ENCODE results near the gene CEBPA.

CEBPA gene

GRCh38 chr19:33288666-33289065 lies 13.7 kb downstream of the CEBPA start:
- no peak for DNase-seq (ENCODE audit: low read depth, low spot score)

- no peak for DNase-seq (ENCODE audit: low read depth, low spot score)
Measured at GRCh38 chr19:33287927-33288326, 14.4 kb downstream of the CEBPA start.

- DNase-seq (ENCODE audit: low read depth, low spot score): no peak
Measured at GRCh38 chr19:33287438-33287837, 14.9 kb downstream of the CEBPA start.

GRCh38 chr19:33286899-33287298 lies 15.4 kb downstream of the CEBPA start:
- no peak for DNase-seq (ENCODE audit: low read depth, low spot score)

- DNase-seq (ENCODE audit: low read depth, low spot score): no peak
Measured at GRCh38 chr19:33285441-33285927, 16.9 kb downstream of the CEBPA start.

- no peak for DNase-seq (ENCODE audit: low read depth, low spot score)
Measured at GRCh38 chr19:33284756-33285155, 17.6 kb downstream of the CEBPA start.

- DNase-seq (ENCODE audit: low read depth, low spot score): no peak
Measured at GRCh38 chr19:33284146-33284643, 18.1 kb downstream of the CEBPA start.

- no peak for DNase-seq (ENCODE audit: low read depth, low spot score)
Measured at GRCh38 chr19:33283589-33283988, 18.7 kb downstream of the CEBPA start.

- DNase-seq (ENCODE audit: low read depth, low spot score): no peak
Measured at GRCh38 chr19:33282036-33282671, 20.2 kb downstream of the CEBPA start.

GRCh38 chr19:33281296-33281926 lies 20.9 kb downstream of the CEBPA start:
- DNase-seq (ENCODE audit: low read depth, low spot score): no peak

GRCh38 chr19:33280351-33280921 lies 21.9 kb downstream of the CEBPA start:
- no peak for DNase-seq (ENCODE audit: low read depth, low spot score)

- DNase-seq (ENCODE audit: low read depth, low spot score): no peak
Measured at GRCh38 chr19:33279430-33280350, 22.6 kb downstream of the CEBPA start.

GRCh38 chr19:33278403-33279269 lies 23.7 kb downstream of the CEBPA start:
- no peak for DNase-seq (ENCODE audit: low read depth, low spot score)

GRCh38 chr19:33278023-33278402 lies 24.3 kb downstream of the CEBPA start:
- DNase-seq (ENCODE audit: low read depth, low spot score): no peak

GRCh38 chr19:33277434-33277833 lies 24.9 kb downstream of the CEBPA start:
- no peak for DNase-seq (ENCODE audit: low read depth, low spot score)

- DNase-seq (ENCODE audit: low read depth, low spot score): no peak
Measured at GRCh38 chr19:33275933-33276619, 26.3 kb downstream of the CEBPA start.

GRCh38 chr19:33275559-33275932 lies 26.8 kb downstream of the CEBPA start:
- DNase-seq (ENCODE audit: low read depth, low spot score): no peak

GRCh38 chr19:33274663-33275558 lies 27.4 kb downstream of the CEBPA start:
- no peak for DNase-seq (ENCODE audit: low read depth, low spot score)
